HG03064 (cell line): ENCODE data around the gene F7.

Experiments used
- ATAC-seq: cut with Tn5 transposase; IDR thresholded peaks from one replicate; pipeline ENCODE4 v1.9.1; 2021; ENCODE audit warnings: low read depth; ENCODE audit not compliant: unreplicated experiment

Gene F7

DNA sequence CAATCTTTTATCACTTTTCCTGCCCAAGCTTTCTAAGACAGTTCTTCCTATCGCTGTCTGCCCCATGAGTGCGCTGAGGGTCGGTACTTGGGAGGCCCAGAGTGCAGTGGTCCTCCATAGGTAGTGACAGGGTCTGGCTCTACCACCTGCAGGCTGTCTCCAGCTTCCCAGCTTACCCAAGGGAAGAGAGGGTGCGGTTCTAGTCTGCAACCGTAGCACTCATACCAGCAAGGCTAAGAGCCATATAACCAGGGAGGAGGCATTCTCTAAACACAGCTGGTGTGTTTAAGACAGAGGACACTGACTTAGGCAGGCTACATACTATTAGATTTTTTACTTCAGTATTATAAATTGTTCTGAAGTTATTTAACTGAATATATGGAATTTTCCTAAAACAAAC is 61.1 kb downstream of the F7 start:
- ATAC-seq, result no peak

GRCh38 chr13:113167155-113167554 is 61.6 kb downstream of the F7 start:
- ATAC-seq, result no peak

DNA sequence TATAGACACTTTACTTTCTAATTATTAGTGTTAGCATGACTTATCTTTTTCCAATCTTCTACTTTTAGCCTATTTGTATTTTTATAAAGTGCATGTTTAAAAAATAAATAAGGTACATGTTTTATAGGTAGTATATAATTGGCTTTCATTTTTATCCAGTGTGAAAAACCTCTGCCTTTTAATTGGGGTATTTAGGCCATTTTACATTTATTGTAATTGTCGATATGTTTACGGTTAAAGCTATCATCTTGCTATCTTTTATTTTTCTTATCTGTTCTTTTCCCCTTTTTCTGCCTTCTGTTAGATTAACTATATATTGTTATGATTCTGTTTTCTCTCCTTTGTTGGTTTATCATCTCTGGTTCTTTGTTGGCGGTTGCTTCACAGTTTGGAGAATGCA is 62.0 kb downstream of the F7 start:
- ATAC-seq, result no peak

DNA sequence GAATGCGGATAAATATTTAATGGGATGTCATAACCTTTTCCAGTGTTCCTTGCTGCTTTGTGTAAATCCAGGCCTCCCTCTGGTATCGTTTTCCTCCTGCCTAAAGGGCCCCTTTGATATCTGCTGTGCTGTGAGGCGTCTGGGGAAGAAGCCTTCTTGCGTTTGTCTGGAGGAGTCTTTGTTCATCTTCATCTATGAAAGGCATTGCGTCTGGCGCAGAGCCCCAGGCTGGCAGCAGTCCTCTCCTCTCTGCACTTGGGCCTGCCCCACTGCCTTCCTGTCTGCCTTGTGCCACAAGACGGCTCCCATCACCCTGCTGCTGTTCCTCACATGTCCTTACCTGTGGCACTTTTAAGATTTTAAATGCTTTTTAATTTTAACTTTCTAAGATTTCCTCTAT is 62.6 kb downstream of the F7 start:
- no peak for ATAC-seq

DNA sequence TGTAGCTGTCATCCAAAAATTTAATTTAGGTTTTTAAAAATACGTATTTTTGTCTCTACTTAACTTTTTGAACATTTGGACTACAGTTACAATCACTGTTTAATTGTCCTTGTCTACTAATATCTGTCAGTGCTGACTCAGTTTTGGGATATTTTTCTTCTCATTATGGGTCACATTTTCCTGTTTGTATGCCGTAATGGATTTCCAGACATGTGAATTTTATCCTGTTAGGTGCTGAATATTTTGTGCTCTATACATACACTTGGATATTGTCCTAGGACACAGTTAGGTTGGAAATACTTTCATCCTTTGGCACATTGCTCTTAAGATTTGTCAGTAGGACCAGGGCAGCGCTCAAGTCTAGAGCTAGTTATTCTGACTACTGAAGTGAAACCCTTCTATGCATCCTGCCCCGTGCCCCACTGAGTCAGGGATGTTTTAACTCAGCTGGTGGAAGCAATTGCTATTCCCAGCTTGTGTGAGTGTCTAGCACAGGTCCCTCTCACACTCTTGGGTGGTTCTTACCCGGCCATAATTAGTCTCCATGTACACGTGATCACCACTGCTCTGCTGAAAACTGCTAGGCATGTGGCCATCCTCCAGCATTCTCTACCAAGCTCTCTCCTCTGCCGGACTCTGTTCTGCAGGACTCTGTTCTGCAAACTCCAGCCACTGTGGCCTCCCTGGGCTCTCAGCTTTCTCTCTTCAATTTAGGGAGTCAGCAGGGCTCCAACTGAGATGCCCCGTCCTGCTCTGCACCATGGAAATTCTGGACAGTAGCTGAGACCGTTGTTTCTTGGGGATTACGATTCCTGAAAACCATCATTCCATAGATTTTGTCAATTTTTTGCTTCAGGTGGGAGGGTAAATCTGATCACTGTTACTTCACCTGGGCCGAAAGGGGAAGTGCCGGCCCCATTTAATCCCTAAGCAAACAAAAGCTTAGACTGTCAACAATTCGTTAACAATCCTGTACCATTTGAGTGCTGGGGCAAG is 64.0 kb downstream of the F7 start:
- ATAC-seq, result no peak
